ENCODE measurements around the gene RNF223. TPM values are rescaled to one million over a fixed set of nuclear protein-coding genes. Genes with fewer than 3 reads are reported as not detected.

The RNF223 gene
- total RNA-seq, 1 experiment from 2014 or later: not detected

GRCh38 chr1:1072299-1072848, 1.7 kb downstream of the RNF223 start:
- no peak overlapping the region for H3K56ac ChIP-seq (ENCODE audit: insufficient read length, low read depth, low read length)
- no peak overlapping the region for H4K5ac ChIP-seq (ENCODE audit: insufficient read length, low read depth, low read length)
- H3K9ac ChIP-seq (ENCODE audit: extremely low read depth, insufficient read length, low read length): no peak overlapping the region
- no peak overlapping the region for H3K23ac ChIP-seq (ENCODE audit: insufficient read length, low read depth, low read length)
- no peak overlapping the region for H3K18ac ChIP-seq (ENCODE audit: insufficient read length, low read depth, low read length)
- no peak overlapping the region for H2BK120ac ChIP-seq (ENCODE audit: low read depth, low read length, poor library complexity, severe bottlenecking)
- no peaks in the 10 kb centered on the region for H3K79me1 ChIP-seq (ENCODE audit: insufficient read depth, low read depth, low read length, poor library complexity, severe bottlenecking)
- no peak overlapping the region for H3K4me2 ChIP-seq (ENCODE audit: insufficient read depth, insufficient read length, low read length)
- H2BK15ac ChIP-seq (ENCODE audit: low read depth, low read length): no peak overlapping the region
- no peaks in the 10 kb centered on the region; a peak in 1 of 5 replicates for H3K9me3 Mint-ChIP-seq
- peaks cover 2 to 15% of the 10 kb centered on the region in 2 experiments; a peak in 3 of 4 replicates for H3K4me1 Mint-ChIP-seq
- no peak overlapping the region for H3K27ac ChIP-seq (ENCODE audit: insufficient read length, low read depth, low read length)
- H3K27me3 ChIP-seq (ENCODE audit: insufficient read depth, low read length): no peaks in the 10 kb centered on the region; the same call in 1 of the 2 replicates
- H3K36me3 Mint-ChIP-seq (ENCODE audit: insufficient read depth in 1 of 3, low read depth in 3 of 3): no peaks in the 10 kb centered on the region
- no peak overlapping the region for H4K8ac ChIP-seq (replicated peaks; ENCODE audit: insufficient read length, low read depth, low read length)
- no peak for DNase-seq
- no peak overlapping the region for H4K91ac ChIP-seq (ENCODE audit: insufficient read length, low read depth, low read length)
- H2BK20ac ChIP-seq (ENCODE audit: low read depth, low read length, poor library complexity, severe bottlenecking): no peak overlapping the region
- no peaks in the 10 kb centered on the region for H4K20me1 ChIP-seq (ENCODE audit: control insufficient read depth, insufficient read depth, insufficient read length)
- H3K23me2 ChIP-seq (ENCODE audit: insufficient read length, low read depth, low read length, poor library complexity, severe bottlenecking): peaks cover 3% of the 10 kb centered on the region
- H2AFZ ChIP-seq (ENCODE audit: low read length): no peak overlapping the region
- H3K14ac ChIP-seq (ENCODE audit: insufficient read depth, low read length): no peak overlapping the region
- H2AK5ac ChIP-seq (ENCODE audit: insufficient read length, low read length): no peak overlapping the region
- no peak overlapping the region for H2BK12ac ChIP-seq (ENCODE audit: insufficient read length, low read depth, low read length)
- H3K9me3 ChIP-seq (ENCODE audit: control insufficient read depth, low read depth, low read length): no peaks in the 10 kb centered on the region
- no peak overlapping the region for H3K4me3 Mint-ChIP-seq
- no peak overlapping the region for H2BK5ac ChIP-seq (ENCODE audit: insufficient read length, low read length)
- H3K4ac ChIP-seq (ENCODE audit: low read depth, low read length): no peak overlapping the region
- WGBS (ENCODE audit: extremely low coverage, insufficient read length, low lambda C conversion rate): no CpG with 5 or more reads among the region's 21 CpGs
- no peaks in the 10 kb centered on the region for H3K79me2 ChIP-seq (ENCODE audit: insufficient read depth, low read length)
- no peak overlapping the region for H3T11ph ChIP-seq (ENCODE audit: low read length)
- H3K27ac Mint-ChIP-seq: no peak overlapping the region; a peak in 2 of 7 replicates
- TF ChIP-seq CTCF (conservative IDR thresholded peaks at IDR 0.05): no peak
- no peaks in the 10 kb centered on the region for H3K4me1 ChIP-seq (ENCODE audit: insufficient read depth, low read length)
- peaks cover 35% of the 10 kb centered on the region for H3K27me3 Mint-ChIP-seq (ENCODE audit: low read depth)
